OCI-LY3 (cell line): ENCODE measurements around the gene TMPRSS3.

Source experiments
- H2AFZ ChIP-seq: fragments of 200-600, 300-600 bp; shearing (Covaris generic); 2 replicates; pipeline ENCODE4 v1.6.0; 2014; ENCODE audit warnings: antibody characterized with exemption, low read depth, low read length
- H3K27ac ChIP-seq: fragments of 200-600, 300-600 bp; sonication (generic); 2 replicates; pipeline ENCODE4 v1.5.1; 2014; ENCODE audit warnings: mild to moderate bottlenecking, low read length, moderate library complexity, mixed read lengths
- H3K27me3 ChIP-seq: fragments of 200-600, 300-600 bp; sonication (generic); 2 replicates; pipeline ENCODE4 v1.6.1; 2014; ENCODE audit warnings: low read depth, low read length, mixed read lengths
- H3K36me3 ChIP-seq: fragments of 200-600, 300-600 bp; sonication (generic); replicated peaks from 2 replicates; pipeline ENCODE3; 2014; ENCODE audit warnings: low read depth, low read length, mixed read lengths
- H3K4me1 ChIP-seq: fragments of 300-600, 200-600 bp; sonication (generic); 2 replicates; pipeline ENCODE4 v1.6.1; 2014; ENCODE audit warnings: low read length, mixed read lengths
- H3K4me2 ChIP-seq: fragments of 200-600, 300-600 bp; sonication (generic); 2 replicates; pipeline ENCODE4 v1.6.1; 2014; ENCODE audit warnings: low read length, mixed read lengths
- H3K4me3 ChIP-seq: fragments of 300-600, 200-600 bp; sonication (generic); 2 replicates; pipeline ENCODE4 v1.5.1; 2014; ENCODE audit warnings: antibody characterized with exemption, mild to moderate bottlenecking, low read length, moderate library complexity
- H3K79me2 ChIP-seq: fragments of 300-600, 200-600 bp; shearing (Covaris generic); 2 replicates; pipeline ENCODE4 v1.6.1; 2014; ENCODE audit warnings: mild to moderate bottlenecking, low read length, mixed read lengths
- H3K9ac ChIP-seq: fragments of 300-600, 200-600 bp; shearing (Covaris generic); 2 replicates; pipeline ENCODE4 v1.6.0; 2014; ENCODE audit warnings: mild to moderate bottlenecking, low read length, moderate library complexity
- H3K9me3 ChIP-seq: fragments of 200-600, 300-600 bp; shearing (Covaris generic); 2 replicates; pipeline ENCODE4 v1.6.1; 2014; ENCODE audit warnings: low read length, mixed read lengths; ENCODE audit not compliant: insufficient read depth
- H4K20me1 ChIP-seq: fragments of 200-600, 300-600 bp; sonication (generic); 2 replicates; pipeline ENCODE4 v1.6.1; 2016; ENCODE audit warnings: low read length, mixed read lengths; ENCODE audit not compliant: insufficient read depth
- CTCF ChIP-seq: fragments of 200-600, 300-600 bp; sonication (generic); IDR thresholded peaks from 2 replicates; pipeline ENCODE4 v1.5.1; 2014; ENCODE audit warnings: antibody characterized with exemption, low read length, low read depth
- EZH2phosphoT487 ChIP-seq: fragments of 200-600 bp; shearing (Covaris generic); IDR thresholded peaks from 2 replicates; pipeline ENCODE4 v1.6.1; 2018; ENCODE audit warnings: antibody characterized with exemption, mixed run types, low read depth

Gene TMPRSS3

GRCh38 chr21:42404539-42404938, 8.7 kb upstream of the TMPRSS3 start:
- TF ChIP-seq EZH2phosphoT487 (no peak), CTCF (no peak)
- Histone ChIP-seq H3K4me3 (no peak overlapping the region), H3K36me3 (no peaks in the 10 kb centered on the region), H2AFZ (no peak overlapping the region), H3K4me1 (peaks cover 7% of the 10 kb centered on the region; the same call in 1 of the 2 replicates), H3K27ac (no peak overlapping the region), H4K20me1 (no peaks in the 10 kb centered on the region), H3K9ac (no peak overlapping the region), H3K27me3 (no peaks in the 10 kb centered on the region), H3K9me3 (peaks cover 4% of the 10 kb centered on the region; the same call in 1 of the 2 replicates), H3K4me2 (no peak overlapping the region), H3K79me2 (no peaks in the 10 kb centered on the region)

GRCh38 chr21:42403611-42404231, 7.9 kb upstream of the TMPRSS3 start, which contains the start of gene UBASH3A:
UBASH3A (plus strand) TSS chr21:42403902; CDS start chr21:42403946, 44 bp downstream.
- Histone ChIP-seq H3K9ac (no peak within 1 kb of the TSS), H3K9me3 (peaks cover 4% of the 10 kb centered on the region; the same call in 1 of the 2 replicates), H3K79me2 (no peaks in the 10 kb centered on the region), H4K20me1 (no peaks in the 10 kb centered on the region), H3K27ac (no peak within 1 kb of the TSS), H3K36me3 (no peaks in the 10 kb centered on the region), H2AFZ (no peak within 1 kb of the TSS), H3K4me1 (peaks cover 7% of the 10 kb centered on the region; the same call in 1 of the 2 replicates), H3K4me2 (no peak within 1 kb of the TSS), H3K27me3 (no peaks in the 10 kb centered on the region), H3K4me3 (no peak within 1 kb of the TSS)
- no peak for TF ChIP-seq CTCF
- no peak for TF ChIP-seq EZH2phosphoT487

GRCh38 chr21:42401820-42402251, 6.0 kb upstream of the TMPRSS3 start:
- Histone ChIP-seq H3K36me3 (no peaks in the 10 kb centered on the region), H3K4me1 (peaks cover 6% of the 10 kb centered on the region; the same call in 1 of the 2 replicates), H3K9ac (no peak overlapping the region), H3K79me2 (no peaks in the 10 kb centered on the region), H3K9me3 (peaks cover 4% of the 10 kb centered on the region; the same call in 1 of the 2 replicates), H3K4me3 (no peak overlapping the region), H2AFZ (no peak overlapping the region; the same call in 1 of the 2 replicates), H4K20me1 (no peaks in the 10 kb centered on the region), H3K27ac (no peak overlapping the region), H3K27me3 (no peaks in the 10 kb centered on the region), H3K4me2 (no peak overlapping the region)
- TF ChIP-seq CTCF (no peak), EZH2phosphoT487 (no peak)

- no peak overlapping the region for H2AFZ ChIP-seq
- H3K36me3 ChIP-seq = no peaks in the 10 kb centered on the region
- no peaks in the 10 kb centered on the region for H3K79me2 ChIP-seq
- no peaks in the 10 kb centered on the region for H4K20me1 ChIP-seq
- no peaks in the 10 kb centered on the region for H3K4me1 ChIP-seq
- H3K27me3 ChIP-seq = no peaks in the 10 kb centered on the region
- peaks cover 4% of the 10 kb centered on the region; the same call in 1 of the 2 replicates for H3K9me3 ChIP-seq
- no peak overlapping the region for H3K9ac ChIP-seq
- TF ChIP-seq EZH2phosphoT487 (no peak), CTCF (no peak)
- H3K4me2 ChIP-seq = no peak overlapping the region
- H3K4me3 ChIP-seq = no peak overlapping the region
- no peak overlapping the region for H3K27ac ChIP-seq
These were observed 5.3 kb upstream of the TMPRSS3 start for GRCh38 chr21:42401154-42401553.
